NB4 (cell line): ENCODE results near the gene TTLL5.

ENCODE experiments used
- DNase-seq: peaks from one replicate; pipeline ENCODE4 v3.0.0; 2010; ENCODE audit warnings: low read depth
- H3K4me3 ChIP-seq: one replicate; pipeline ENCODE4 v1.5.1; 2011; ENCODE audit warnings: mild to moderate bottlenecking, low read depth, low read length, moderate library complexity
- MYC ChIP-seq: IDR thresholded peaks from 2 replicates; pipeline ENCODE4 v1.6.1; 2011; ENCODE audit warnings: low read depth, low read length
- POLR2A ChIP-seq: IDR thresholded peaks from 2 replicates; pipeline ENCODE4 v1.6.1; 2011; ENCODE audit warnings: mild to moderate bottlenecking; ENCODE audit not compliant: insufficient read length; ENCODE audit errors: extremely low read depth
- TF ChIP-seq, protein P1 (sequence below): IDR thresholded peaks from 2 replicates; pipeline ENCODE4 v1.6.1; 2011; ENCODE audit warnings: low read depth, low read length
- TF ChIP-seq, protein P2 (sequence below): IDR thresholded peaks from one replicate; pipeline ENCODE4 v1.5.1; 2012; ENCODE audit warnings: low read depth, low read length

The TTLL5 gene

DNA sequence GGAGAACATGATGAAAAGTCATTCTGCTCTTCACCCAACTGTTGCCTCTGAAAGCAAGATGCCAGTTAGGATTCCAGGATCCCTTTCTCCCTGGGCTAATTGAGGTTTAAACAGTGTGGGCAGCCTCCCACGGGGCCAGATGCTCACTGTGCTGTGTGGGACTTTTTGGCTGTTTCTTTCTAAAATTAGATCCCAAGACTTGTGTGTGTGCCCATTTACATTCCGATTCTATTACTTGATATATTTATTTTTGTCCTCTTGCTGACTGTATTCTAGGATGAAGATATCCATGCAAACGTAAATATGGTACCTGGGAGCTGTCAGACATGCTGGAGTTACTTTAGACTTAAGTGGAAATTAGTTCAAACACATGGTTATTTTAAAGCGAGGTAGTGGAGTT lies 330.7 kb downstream of the TTLL5 start:
- DNase-seq = no peak
- H3K4me3 ChIP-seq = no peak overlapping the region
- TF ChIP-seq, protein P1, sequence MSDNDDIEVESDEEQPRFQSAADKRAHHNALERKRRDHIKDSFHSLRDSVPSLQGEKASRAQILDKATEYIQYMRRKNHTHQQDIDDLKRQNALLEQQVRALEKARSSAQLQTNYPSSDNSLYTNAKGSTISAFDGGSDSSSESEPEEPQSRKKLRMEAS = no peak

DNA sequence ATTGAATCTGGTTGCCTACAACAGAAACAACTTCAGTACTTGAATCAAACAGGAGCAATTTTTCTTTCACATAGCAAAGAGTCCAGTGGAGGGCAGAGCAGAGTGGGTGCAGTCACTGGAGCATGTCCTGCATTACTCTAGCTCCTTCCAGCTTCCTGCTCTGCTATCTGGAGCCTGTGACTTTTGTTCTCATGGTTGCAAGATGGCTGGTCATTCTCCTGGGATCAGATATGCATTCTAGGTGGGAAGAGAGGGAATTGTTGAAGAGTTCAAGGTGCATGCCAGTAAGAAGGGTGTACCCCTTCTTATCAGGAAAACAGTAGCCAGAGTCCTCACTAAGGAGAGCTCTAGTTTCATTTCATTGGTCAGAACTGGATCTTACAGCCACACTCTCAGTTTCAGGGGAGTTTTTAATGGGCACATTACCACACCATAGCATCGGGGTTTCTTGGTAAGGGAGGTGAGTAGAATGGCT lies 332.6 kb downstream of the TTLL5 start:
- no peak overlapping the region for H3K4me3 ChIP-seq
- TF ChIP-seq, protein P1 = no peak
- no peak for TF ChIP-seq POLR2A
- TF ChIP-seq, protein P2, sequence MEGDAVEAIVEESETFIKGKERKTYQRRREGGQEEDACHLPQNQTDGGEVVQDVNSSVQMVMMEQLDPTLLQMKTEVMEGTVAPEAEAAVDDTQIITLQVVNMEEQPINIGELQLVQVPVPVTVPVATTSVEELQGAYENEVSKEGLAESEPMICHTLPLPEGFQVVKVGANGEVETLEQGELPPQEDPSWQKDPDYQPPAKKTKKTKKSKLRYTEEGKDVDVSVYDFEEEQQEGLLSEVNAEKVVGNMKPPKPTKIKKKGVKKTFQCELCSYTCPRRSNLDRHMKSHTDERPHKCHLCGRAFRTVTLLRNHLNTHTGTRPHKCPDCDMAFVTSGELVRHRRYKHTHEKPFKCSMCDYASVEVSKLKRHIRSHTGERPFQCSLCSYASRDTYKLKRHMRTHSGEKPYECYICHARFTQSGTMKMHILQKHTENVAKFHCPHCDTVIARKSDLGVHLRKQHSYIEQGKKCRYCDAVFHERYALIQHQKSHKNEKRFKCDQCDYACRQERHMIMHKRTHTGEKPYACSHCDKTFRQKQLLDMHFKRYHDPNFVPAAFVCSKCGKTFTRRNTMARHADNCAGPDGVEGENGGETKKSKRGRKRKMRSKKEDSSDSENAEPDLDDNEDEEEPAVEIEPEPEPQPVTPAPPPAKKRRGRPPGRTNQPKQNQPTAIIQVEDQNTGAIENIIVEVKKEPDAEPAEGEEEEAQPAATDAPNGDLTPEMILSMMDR = no peak
- no peak for TF ChIP-seq MYC
- DNase-seq = no peak

DNA sequence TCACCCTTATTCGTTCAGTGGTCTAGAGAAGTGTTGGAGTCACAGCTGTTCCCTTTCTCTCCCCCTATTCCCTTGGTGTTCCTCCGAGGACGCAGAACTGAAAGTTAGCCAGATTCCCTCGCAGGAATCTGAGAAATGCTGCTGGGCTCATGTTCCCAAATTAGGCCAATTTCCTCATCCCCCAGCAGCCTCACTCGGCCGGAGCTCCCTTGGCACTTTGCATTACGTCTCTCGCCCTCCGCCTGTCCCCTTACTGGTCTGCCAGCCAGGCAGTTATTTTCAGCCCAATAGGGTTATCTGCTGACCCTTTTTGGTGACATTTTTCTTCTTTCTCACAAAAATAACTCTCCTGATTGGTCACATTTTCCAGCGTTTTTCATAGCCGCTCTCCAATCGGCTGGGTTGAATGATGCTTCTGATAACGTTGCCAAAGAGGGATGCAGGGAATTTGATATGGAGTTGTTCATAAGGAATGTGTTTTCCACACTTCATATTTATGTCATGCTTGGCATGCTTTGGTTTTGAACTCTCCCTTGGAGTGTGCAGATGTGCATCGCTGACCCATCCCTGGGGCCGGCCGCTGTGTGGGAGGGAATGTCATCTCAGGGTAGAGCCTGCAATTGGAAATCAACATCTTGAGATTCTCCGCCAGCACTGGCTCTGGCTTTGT lies 334.5 kb downstream of the TTLL5 start:
- TF ChIP-seq, protein P2 = no peak
- TF ChIP-seq POLR2A (no peak), MYC (no peak)
- TF ChIP-seq, protein P1 = no peak
- no peak overlapping the region for H3K4me3 ChIP-seq
- no peak for DNase-seq

DNA sequence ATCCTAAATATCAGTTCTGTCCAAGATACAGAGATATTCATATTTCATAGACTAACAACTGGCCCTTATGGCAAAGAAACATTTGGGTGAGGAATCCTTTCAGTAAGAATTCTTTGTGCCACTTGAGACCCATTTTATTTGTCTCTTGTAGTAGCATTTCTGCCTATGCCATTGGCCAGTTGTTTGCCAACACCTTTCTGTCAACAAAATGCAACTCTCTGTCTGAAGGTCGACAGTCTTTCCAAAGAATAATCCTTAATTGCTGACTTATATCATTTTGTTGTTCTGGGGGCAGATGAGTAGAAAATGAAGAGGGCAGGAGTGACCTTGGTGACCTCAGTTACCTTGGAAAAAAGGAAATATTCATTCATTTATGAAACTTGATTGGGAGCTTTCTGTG lies 335.4 kb downstream of the TTLL5 start:
- no peak for DNase-seq

DNA sequence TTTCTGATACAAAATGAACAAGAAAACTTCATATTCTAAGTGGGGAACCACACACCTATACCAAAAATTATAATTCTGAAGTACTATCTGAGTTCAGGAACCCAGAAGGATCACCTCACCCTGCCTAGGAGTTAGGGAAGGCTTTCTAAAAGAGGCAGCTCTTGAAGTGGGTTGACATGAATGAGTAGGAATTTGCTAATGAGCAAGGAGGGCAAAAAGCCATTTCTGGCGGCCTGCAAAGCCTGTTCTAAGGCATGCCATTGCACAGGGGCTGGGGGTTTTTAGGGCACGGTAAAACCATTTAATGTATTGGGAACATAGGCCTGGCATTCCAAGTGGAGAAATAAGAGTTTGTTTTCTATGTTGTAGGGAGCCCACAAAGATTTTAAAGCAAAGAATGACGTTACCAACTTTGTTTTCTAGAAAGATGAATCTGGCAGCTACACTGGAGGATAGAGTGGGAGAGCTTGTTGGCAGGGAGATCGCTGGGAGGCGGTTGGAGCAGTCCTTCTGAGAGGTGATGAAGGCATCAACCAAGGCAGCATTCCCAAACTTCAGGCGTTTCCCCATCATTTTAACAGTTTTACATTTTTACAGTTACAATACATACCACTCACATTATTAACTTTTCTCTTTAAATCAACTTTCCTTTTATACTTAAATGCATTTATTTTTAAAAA lies 338.6 kb downstream of the TTLL5 start:
- no peak for DNase-seq
- no peak overlapping the region for H3K4me3 ChIP-seq
- TF ChIP-seq MYC = no peak

More for the DNA sequence above, 335.4 kb downstream of the TTLL5 start:
- H3K4me3 ChIP-seq = no peak overlapping the region
- no peak for TF ChIP-seq POLR2A
- TF ChIP-seq, protein P2 = no peak
- no peak for TF ChIP-seq MYC
- TF ChIP-seq, protein P1 = no peak

DNA sequence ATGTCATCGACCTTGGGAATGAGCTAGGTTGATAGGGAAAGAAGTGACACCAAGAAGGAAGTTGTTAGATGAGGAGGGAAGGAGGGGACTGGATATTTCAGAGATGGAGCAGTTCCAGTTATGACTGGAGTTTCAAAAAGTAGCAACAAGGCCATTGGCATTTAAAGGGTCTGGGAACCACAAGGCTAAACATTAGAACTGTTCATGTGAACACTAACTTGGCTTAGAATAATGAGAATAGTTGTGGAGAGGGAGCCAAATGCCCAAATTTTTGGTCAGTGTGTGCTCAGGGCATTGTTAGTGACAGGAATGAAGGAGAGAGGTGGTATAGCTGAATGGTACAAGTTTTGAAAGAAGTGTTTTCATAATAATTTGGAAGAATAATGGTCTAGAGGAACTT lies 341.3 kb downstream of the TTLL5 start:
- TF ChIP-seq, protein P1 = no peak
- no peak for TF ChIP-seq MYC
- TF ChIP-seq POLR2A = no peak
- TF ChIP-seq, protein P2 = no peak
- H3K4me3 ChIP-seq = no peak overlapping the region

More for the DNA sequence above, 341.3 kb downstream of the TTLL5 start:
- no peak for DNase-seq
